CD14-positive monocyte (primary cell): ENCODE data around the gene ELMOD1. TPM values are rescaled to one million over a fixed set of nuclear protein-coding genes. Genes with fewer than 3 reads are reported as not detected.

Experiments
- DNase-seq, 3 donors: peaks; one replicate each; pipeline ENCODE4 v3.0.0-alpha.2; 2011 to 2022
- H2AFZ ChIP-seq: 2 replicates; pipeline ENCODE4 v1.6.0; 2012; ENCODE audit warnings: mild to moderate bottlenecking, low read depth, low read length, inconsistent platforms; ENCODE audit not compliant: insufficient read depth, poor library complexity, severe bottlenecking
- H3K27ac ChIP-seq, 2 donors: 1 replicate in 1 of 2; 2 replicates in 1 of 2; pipeline ENCODE4 v1.5.1; 2012 to 2013; ENCODE audit warnings: low read length in 2 of 2, control low read depth in 1 of 2, inconsistent platforms in 1 of 2, low read depth in 1 of 2, mild to moderate bottlenecking in 1 of 2
- H3K27me3 ChIP-seq, 2 donors: one replicate each; pipeline versions ENCODE4 v1.6.0 to v1.6.1; 2011 to 2013; ENCODE audit warnings: low read length in 2 of 2; ENCODE audit not compliant: control insufficient read depth in 2 of 2, insufficient read depth in 2 of 2
- H3K36me3 ChIP-seq, 2 donors: replicated peaks in 1 of 2; 1 replicate in 1 of 2; 2 replicates in 1 of 2; pipeline versions ENCODE4 v1.5.1 to v1.6.1; 2012 to 2013; ENCODE audit warnings: low read length in 2 of 2, control low read depth in 1 of 2, inconsistent platforms in 1 of 2, mild to moderate bottlenecking in 1 of 2; ENCODE audit not compliant: insufficient read depth in 2 of 2, control insufficient read depth in 1 of 2
- H3K4me1 ChIP-seq, 2 donors: 1 replicate in 1 of 2; 2 replicates in 1 of 2; pipeline versions ENCODE4 v1.5.1 to v1.6.1; 2012 to 2013; ENCODE audit warnings: low read length in 2 of 2, control low read depth in 1 of 2, inconsistent platforms in 1 of 2, mild to moderate bottlenecking in 1 of 2, moderate library complexity in 1 of 2; ENCODE audit not compliant: insufficient read depth in 2 of 2, control insufficient read depth in 1 of 2
- H3K4me2 ChIP-seq: replicated peaks from 2 replicates; pipeline ENCODE3; 2012; ENCODE audit warnings: low read length, moderate library complexity, mild to moderate bottlenecking; ENCODE audit not compliant: poor library complexity, severe bottlenecking; ENCODE audit errors: extremely low read depth
- H3K4me3 ChIP-seq, 3 experiments: fragments of 200-600 bp in 1 of 3; sonication (generic) in 1 of 3; replicated peaks in 1 of 3; 1 replicate in 2 of 3; 2 replicates in 1 of 3; pipeline ENCODE4 v1.5.1; 2011 to 2013; ENCODE audit warnings: low read length in 3 of 3, mild to moderate bottlenecking in 3 of 3, control low read depth in 2 of 3, low read depth in 2 of 3, inconsistent platforms in 1 of 3, moderate library complexity in 1 of 3
- H3K79me2 ChIP-seq: 2 replicates; pipeline ENCODE4 v1.6.0; 2012; ENCODE audit warnings: mild to moderate bottlenecking, control low read depth, inconsistent platforms, low read length, moderate library complexity; ENCODE audit not compliant: insufficient read depth
- H3K9ac ChIP-seq: 2 replicates; pipeline ENCODE4 v1.6.0; 2017; ENCODE audit warnings: low read length, mild to moderate bottlenecking; ENCODE audit not compliant: insufficient read depth, poor library complexity, severe bottlenecking
- H3K9me3 ChIP-seq, 2 donors: replicated peaks in 1 of 2; 1 replicate in 1 of 2; 2 replicates in 1 of 2; pipeline versions ENCODE4 v1.5.1 to v1.6.1; 2012 to 2013; ENCODE audit warnings: low read length in 2 of 2, control low read depth in 1 of 2; ENCODE audit not compliant: control insufficient read depth in 1 of 2, insufficient read depth in 1 of 2
- H4K20me1 ChIP-seq: 2 replicates; pipeline ENCODE4 v1.6.0; 2012; ENCODE audit warnings: mild to moderate bottlenecking, low read length, control low read depth, moderate library complexity; ENCODE audit not compliant: insufficient read depth
- H3K27ac Mint-ChIP-seq, 7 donors: one replicate each; pipeline ENCODE4 v1.8.0; 2020; ENCODE audit warnings: mild to moderate bottlenecking in 7 of 7, mixed read lengths in 7 of 7, moderate library complexity in 6 of 7, inconsistent platforms in 2 of 7
- H3K27me3 Mint-ChIP-seq, 3 donors: one replicate each; pipeline ENCODE4 v1.8.0; 2021 to 2022; ENCODE audit warnings: low read depth in 3 of 3, mild to moderate bottlenecking in 3 of 3, mixed read lengths in 3 of 3, moderate library complexity in 3 of 3, inconsistent platforms in 1 of 3
- H3K36me3 Mint-ChIP-seq, 2 donors: one replicate each; pipeline ENCODE4 v1.8.0; 2020; ENCODE audit warnings: mixed read lengths in 2 of 2, inconsistent platforms in 1 of 2, mild to moderate bottlenecking in 1 of 2
- H3K4me1 Mint-ChIP-seq: one replicate; pipeline ENCODE4 v1.8.0; 2020; ENCODE audit warnings: mild to moderate bottlenecking, mixed read lengths
- H3K4me3 Mint-ChIP-seq, 2 donors: one replicate each; pipeline ENCODE4 v1.8.0; 2020; ENCODE audit warnings: mild to moderate bottlenecking in 2 of 2, mixed read lengths in 2 of 2, moderate library complexity in 1 of 2
- H3K9me3 Mint-ChIP-seq, 7 donors: one replicate each; pipeline ENCODE4 v1.8.0; 2020 to 2022; ENCODE audit warnings: mixed read lengths in 7 of 7, mild to moderate bottlenecking in 6 of 7, moderate library complexity in 6 of 7, inconsistent platforms in 2 of 7
- WGBS: methylation state at CpG from one replicate; pipeline ENCODE4 v1.1.5; 2013; ENCODE audit warnings: missing lambda C conversion rate; ENCODE audit not compliant: insufficient coverage; 5-methylcytosine and 5-hydroxymethylcytosine counted together
- intact Hi-C, 2 donors: fragments of 100-400 bp; cut with micrococcal nuclease; formaldehyde crosslinking; loops; one replicate each; pipeline versions ENCODE4 v1.15.0 to v1.15.1; 2023
- polyA plus RNA-seq, 3 donors: library from polyadenylated mRNA; depleted of rRNA in 1 of 3; unstranded in 2 of 3; stranded (reverse) in 1 of 3; fragments of 300-500 nt in 2 of 3; fragments of >200 nt in 1 of 3; fragmentation: Illumina TruSeq in 2 of 3; gene quantifications; 1 replicate in 2 of 3; 2 replicates in 1 of 3; pipeline ENCODE4 v1.2.3, GENCODE V29; 2012 to 2021
- TF ChIP-seq, protein P1 (sequence below): fragments of 200-600 bp; IDR thresholded peaks from one replicate; pipeline ENCODE4 v1.8.0; 2022; ENCODE audit warnings: antibody characterized with exemption, mild to moderate bottlenecking

Gene ELMOD1
- polyA plus RNA-seq, 3 donors: not detected

DNA sequence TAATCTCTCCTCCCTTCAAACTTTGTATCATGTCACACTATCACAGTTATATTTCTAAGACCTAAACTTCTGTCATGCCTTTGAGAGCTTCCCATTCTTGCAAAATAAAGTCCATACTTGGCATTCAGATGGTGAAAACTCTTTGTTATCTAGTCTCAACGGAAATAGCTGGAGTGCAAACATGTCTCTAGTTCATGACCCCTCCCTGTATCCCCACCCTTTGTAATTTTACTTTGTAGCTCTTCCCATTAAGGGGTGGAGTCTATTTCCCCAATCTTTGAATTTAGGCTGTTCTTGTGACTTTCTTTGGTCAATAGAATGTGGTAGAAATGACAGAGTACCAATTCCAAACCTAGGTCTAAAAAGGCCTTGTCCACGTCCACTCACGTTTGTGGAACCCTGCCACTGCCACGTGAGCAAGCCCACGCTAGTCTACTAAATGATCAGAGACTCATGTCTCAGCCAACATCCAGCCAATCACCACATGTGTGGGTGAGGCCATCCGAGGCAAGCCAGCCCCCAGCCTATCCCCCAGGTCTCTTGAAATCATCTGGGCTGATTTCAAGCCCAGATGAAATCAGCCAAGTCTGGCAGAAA lies 97.5 kb downstream of the ELMOD1 start:
- H3K9me3 ChIP-seq: no peaks in the 10 kb centered on the region
- peaks cover 0 to 2% of the 10 kb centered on the region in 2 donors for H3K27me3 ChIP-seq
- peaks cover 5% of the 10 kb centered on the region for H3K4me1 Mint-ChIP-seq
- DNase-seq: no peak
- TF ChIP-seq, protein P1, sequence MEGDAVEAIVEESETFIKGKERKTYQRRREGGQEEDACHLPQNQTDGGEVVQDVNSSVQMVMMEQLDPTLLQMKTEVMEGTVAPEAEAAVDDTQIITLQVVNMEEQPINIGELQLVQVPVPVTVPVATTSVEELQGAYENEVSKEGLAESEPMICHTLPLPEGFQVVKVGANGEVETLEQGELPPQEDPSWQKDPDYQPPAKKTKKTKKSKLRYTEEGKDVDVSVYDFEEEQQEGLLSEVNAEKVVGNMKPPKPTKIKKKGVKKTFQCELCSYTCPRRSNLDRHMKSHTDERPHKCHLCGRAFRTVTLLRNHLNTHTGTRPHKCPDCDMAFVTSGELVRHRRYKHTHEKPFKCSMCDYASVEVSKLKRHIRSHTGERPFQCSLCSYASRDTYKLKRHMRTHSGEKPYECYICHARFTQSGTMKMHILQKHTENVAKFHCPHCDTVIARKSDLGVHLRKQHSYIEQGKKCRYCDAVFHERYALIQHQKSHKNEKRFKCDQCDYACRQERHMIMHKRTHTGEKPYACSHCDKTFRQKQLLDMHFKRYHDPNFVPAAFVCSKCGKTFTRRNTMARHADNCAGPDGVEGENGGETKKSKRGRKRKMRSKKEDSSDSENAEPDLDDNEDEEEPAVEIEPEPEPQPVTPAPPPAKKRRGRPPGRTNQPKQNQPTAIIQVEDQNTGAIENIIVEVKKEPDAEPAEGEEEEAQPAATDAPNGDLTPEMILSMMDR: no peak
- H3K4me3 ChIP-seq: no peak overlapping the region
- WGBS: 93% methylated on average over 4 of the region's 6 CpGs
- no peak overlapping the region for H2AFZ ChIP-seq
- H3K9ac ChIP-seq: no peak overlapping the region
- H3K4me2 ChIP-seq: no peak overlapping the region
- H3K9me3 Mint-ChIP-seq: peaks cover 0 to 1% (median 0%) of the 10 kb centered on the region in 7 donors
- no peaks in the 10 kb centered on the region for H3K36me3 Mint-ChIP-seq
- no peaks in the 10 kb centered on the region for H3K79me2 ChIP-seq
- H3K4me3 Mint-ChIP-seq: no peak overlapping the region
- intact Hi-C loops: no loop called here
- no peak overlapping the region for H3K27ac ChIP-seq
- no peaks in the 10 kb centered on the region for H3K36me3 ChIP-seq
- H3K27ac Mint-ChIP-seq: no peak overlapping the region
- peaks cover 1 to 8% (median 6%) of the 10 kb centered on the region in 3 donors for H3K27me3 Mint-ChIP-seq
- H3K4me1 ChIP-seq: peaks cover 5% of the 10 kb centered on the region in 2 donors
- no peaks in the 10 kb centered on the region for H4K20me1 ChIP-seq

GRCh38 chr11:107689317-107690202 lies 98.6 kb downstream of the ELMOD1 start:
- no peaks in the 10 kb centered on the region for H3K36me3 Mint-ChIP-seq
- H3K9ac ChIP-seq: no peak overlapping the region

More at GRCh38 chr11:107689317-107690202, 98.6 kb downstream of the ELMOD1 start:
- no peaks in the 10 kb centered on the region for H3K9me3 ChIP-seq
- no peak overlapping the region for H3K4me3 ChIP-seq
- H2AFZ ChIP-seq: no peak overlapping the region
- H3K79me2 ChIP-seq: no peaks in the 10 kb centered on the region
- WGBS: 17% methylated on average over 3 of the region's 11 CpGs
- DNase-seq: peak; percentile 19 to 52 (median 42)
- TF ChIP-seq, protein P1: peak; percentile 51
- no peak overlapping the region for H3K27ac ChIP-seq
- no peaks in the 10 kb centered on the region for H4K20me1 ChIP-seq
- H3K4me2 ChIP-seq: no peak overlapping the region
- Mint-ChIP-seq H3K9me3 (no peaks in the 10 kb centered on the region), H3K27me3 (peaks cover 4 to 11% (median 8%) of the 10 kb centered on the region in 3 donors), H3K4me3 (no peak overlapping the region), H3K27ac (no peak overlapping the region), H3K4me1 (peaks cover 2% of the 10 kb centered on the region)
- intact Hi-C loops: loop anchor here in 1 of 2 donors (5.0 kb wide), 1 partner anchor 142 kb away; no protein-coding TSS in a partner anchor
- no peaks in the 10 kb centered on the region for H3K4me1 ChIP-seq
- H3K36me3 ChIP-seq: no peaks in the 10 kb centered on the region
- H3K27me3 ChIP-seq: peaks cover 2 to 3% of the 10 kb centered on the region in 2 donors
